CD4-positive, alpha-beta T cell treated with Interleukin-4 for 1 hour (primary cell): Measurements from ENCODE around the gene TTC34.
"Not testable (repeated sequence)": the region's sequence is repeated elsewhere in the genome, so short reads cannot be mapped to it uniquely, and the experiment has no call there.

Experiments used
- DNase-seq, 2 donors: peaks; one replicate each; pipeline ENCODE4 v3.0.0-alpha.2; 2020 to 2022

The TTC34 gene

GRCh38 chr1:2810899-2811532 is 9.5 kb upstream of the TTC34 start:
- DNase-seq = no peak

GRCh38 chr1:2810281-2810680 is 8.8 kb upstream of the TTC34 start:
- DNase-seq = no peak

- no peak for DNase-seq
These were observed 8.2 kb upstream of the TTC34 start for GRCh38 chr1:2809656-2810055.

- DNase-seq = no peak
These were observed 7.5 kb upstream of the TTC34 start for GRCh38 chr1:2808831-2809605.

- no peak for DNase-seq
These were observed 6.9 kb upstream of the TTC34 start for GRCh38 chr1:2808386-2808705.

- DNase-seq = no peak
These were observed 6.3 kb upstream of the TTC34 start for GRCh38 chr1:2807678-2808385.

- DNase-seq = no peak
These were observed 5.5 kb upstream of the TTC34 start for GRCh38 chr1:2807036-2807435.

- DNase-seq = no peak
These were observed 5.1 kb upstream of the TTC34 start for GRCh38 chr1:2806591-2806990.

- no peak for DNase-seq
These were observed 4.4 kb upstream of the TTC34 start for GRCh38 chr1:2805801-2806430.

- no peak for DNase-seq
These were observed 3.3 kb upstream of the TTC34 start for GRCh38 chr1:2804628-2805351.

- DNase-seq = no peak
These were observed 2.6 kb upstream of the TTC34 start for GRCh38 chr1:2803931-2804627.

- no peak for DNase-seq
These were observed 1.8 kb upstream of the TTC34 start for GRCh38 chr1:2803086-2803930.

- no peak for DNase-seq
These were observed 998 bp upstream of the TTC34 start for GRCh38 chr1:2802421-2802961.

GRCh38 chr1:2801046-2801445 is 447 bp downstream of the TTC34 start:
- DNase-seq = no peak

- no peak for DNase-seq
These were observed 838 bp downstream of the TTC34 start for GRCh38 chr1:2800664-2801045.

- no peak for DNase-seq
These were observed 1.5 kb downstream of the TTC34 start for GRCh38 chr1:2799811-2800663.

- DNase-seq = not testable (repeated sequence)
These were observed 2.5 kb downstream of the TTC34 start for GRCh38 chr1:2798958-2799357.

- no peak for DNase-seq
These were observed 3.8 kb downstream of the TTC34 start for GRCh38 chr1:2797741-2798016.

GRCh38 chr1:2796890-2797740 is 4.4 kb downstream of the TTC34 start:
- no peak for DNase-seq
